RWPE1 (cell line): ENCODE measurements around the gene COG7.

Source experiments
- CTCF ChIA-PET: fragments of 350-600 bp; sonication (Branson Sonifier 250); formaldehyde crosslinking; extraction: SDS; loops from one replicate; lab custom pipeline; 2021; lab: Yijun Ruan, JAX
- POLR2A ChIA-PET: fragments of 400-600 bp; formaldehyde crosslinking; extraction: SDS; loops from one replicate; lab custom pipeline; 2020; ENCODE audit warnings: antibody characterized with exemption; ENCODE audit not compliant: low non-redundant PET; lab: Yijun Ruan, JAX
- DNase-seq: peaks from one replicate; pipeline ENCODE4 v3.0.0; 2012; ENCODE audit warnings: low spot score
- H3K27ac ChIP-seq: fragments of 450-650 bp; 2 replicates; pipeline ENCODE4 v1.5.1; 2017
- CTCF ChIP-seq: fragments of 450-650 bp; conservative IDR thresholded peaks from 2 replicates; pipeline ENCODE4 v1.5.1; 2017; ENCODE audit warnings: low read depth, mild to moderate bottlenecking

Gene COG7

GRCh38 chr16:23452572-23453337, at the start of gene COG7:
Gene COG7 (minus strand): TSS chr16:23453189. CDS start chr16:23452994, 195 bp downstream.
- no peak for TF ChIP-seq CTCF
- POLR2A ChIA-PET, result interaction anchor here (0.5 to 0.6 kb wide), 2 partner anchors 17 to 46 kb away, joined by 3 read pairs; no protein-coding TSS in a partner anchor
- peak; percentile 84 for DNase-seq
- CTCF ChIA-PET, result interaction anchor here (0.7 kb wide), 2 partner anchors 34 to 39 kb away, joined by 3 read pairs; no protein-coding TSS in a partner anchor
- H3K27ac ChIP-seq, result peak within 1 kb of the TSS; percentile 80

GRCh38 chr16:23502466-23502865, 49.5 kb upstream of the COG7 start:
- ChIA-PET POLR2A (no interaction called here), CTCF (no interaction called here)
- no peak for TF ChIP-seq CTCF
- H3K27ac ChIP-seq, result no peak overlapping the region
- no peak for DNase-seq

GRCh38 chr16:23501291-23501690, 48.3 kb upstream of the COG7 start:
- DNase-seq, result peak; percentile 17
- no peak overlapping the region for H3K27ac ChIP-seq
- ChIA-PET CTCF (interaction anchor here (1.0 to 1.5 kb wide), 2 partner anchors 9 to 56 kb away, joined by 4 to 6 read pairs; partner anchors contain the start of genes GGA2 and UBFD1), POLR2A (no interaction called here)
- TF ChIP-seq CTCF, result no peak

- POLR2A ChIA-PET, result no interaction called here
- peak overlapping the region; percentile 72 for H3K27ac ChIP-seq
- DNase-seq, result no peak
- TF ChIP-seq CTCF, result no peak
- CTCF ChIA-PET, result interaction anchor here (1.0 to 1.5 kb wide), 2 partner anchors 9 to 57 kb away, joined by 4 to 6 read pairs; partner anchors contain the start of genes GGA2 and UBFD1
Measured at GRCh38 chr16:23500862-23501225, 47.9 kb upstream of the COG7 start.

- ChIA-PET POLR2A (no interaction called here), CTCF (interaction anchor here (1.0 to 1.5 kb wide), 2 partner anchors 10 to 57 kb away, joined by 4 to 6 read pairs; partner anchors contain the start of genes GGA2 and UBFD1)
- H3K27ac ChIP-seq, result peak overlapping the region; percentile 72
- no peak for DNase-seq
- TF ChIP-seq CTCF, result no peak
Measured at GRCh38 chr16:23500212-23500861, 47.3 kb upstream of the COG7 start.

- CTCF ChIA-PET, result no interaction called here
- TF ChIP-seq CTCF, result no peak
- no peak for DNase-seq
- POLR2A ChIA-PET, result no interaction called here
- H3K27ac ChIP-seq, result peak overlapping the region; percentile 72
Measured at GRCh38 chr16:23499801-23500200, 46.8 kb upstream of the COG7 start.
